Upper lobe of left lung (tissue), 4 donors: Measurements from ENCODE around the gene ZNF214.

Experiments used
- EP300 ChIP-seq, 4 donors: sonication (generic); formaldehyde crosslinking; IDR thresholded peaks; one replicate each; pipeline ENCODE4 v1.5.1; 2017; ENCODE audit warnings: antibody characterized with exemption in 4 of 4, control low read depth in 2 of 4
- POLR2A ChIP-seq, 4 donors: fragments of 450-650 bp; IDR thresholded peaks; one replicate each; pipeline ENCODE4 v1.5.1; 2016 to 2017; ENCODE audit warnings: antibody characterized with exemption in 4 of 4, mild to moderate bottlenecking in 2 of 4
- POLR2AphosphoS5 ChIP-seq, 2 donors: sonication (generic); formaldehyde crosslinking; IDR thresholded peaks; one replicate each; pipeline ENCODE4 v1.5.1; 2017; ENCODE audit warnings: antibody characterized with exemption in 2 of 2
- TF ChIP-seq, protein P1 (sequence below), 6 experiments: fragments of 450-650 bp in 4 of 6; fragments of 200-600 bp in 2 of 6; sonication (generic) in 2 of 6; IDR thresholded peaks; one replicate each; pipeline ENCODE4 v1.5.1; 2016 to 2019; ENCODE audit warnings: antibody characterized with exemption in 6 of 6

DNA sequence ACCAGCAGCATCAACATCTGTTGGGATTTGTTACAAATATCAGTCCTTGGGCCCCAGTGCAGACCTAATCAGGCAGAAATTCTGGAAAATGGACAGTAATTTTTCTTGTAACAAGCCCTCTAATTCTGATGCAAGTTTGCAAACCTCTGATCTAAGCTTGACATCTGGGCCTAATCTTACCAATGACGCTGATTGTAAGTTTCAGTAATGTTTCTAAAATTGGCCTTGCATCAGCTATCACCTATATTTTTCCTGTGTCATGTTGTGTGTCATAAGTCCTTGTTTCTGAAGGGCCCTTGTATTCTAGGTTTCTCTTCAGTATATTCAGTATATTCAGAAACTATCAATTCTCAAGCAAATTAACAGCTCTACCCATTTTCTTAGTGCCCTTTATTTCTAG lies 57.5 kb downstream of the ZNF214 start:
- TF ChIP-seq, protein P1, sequence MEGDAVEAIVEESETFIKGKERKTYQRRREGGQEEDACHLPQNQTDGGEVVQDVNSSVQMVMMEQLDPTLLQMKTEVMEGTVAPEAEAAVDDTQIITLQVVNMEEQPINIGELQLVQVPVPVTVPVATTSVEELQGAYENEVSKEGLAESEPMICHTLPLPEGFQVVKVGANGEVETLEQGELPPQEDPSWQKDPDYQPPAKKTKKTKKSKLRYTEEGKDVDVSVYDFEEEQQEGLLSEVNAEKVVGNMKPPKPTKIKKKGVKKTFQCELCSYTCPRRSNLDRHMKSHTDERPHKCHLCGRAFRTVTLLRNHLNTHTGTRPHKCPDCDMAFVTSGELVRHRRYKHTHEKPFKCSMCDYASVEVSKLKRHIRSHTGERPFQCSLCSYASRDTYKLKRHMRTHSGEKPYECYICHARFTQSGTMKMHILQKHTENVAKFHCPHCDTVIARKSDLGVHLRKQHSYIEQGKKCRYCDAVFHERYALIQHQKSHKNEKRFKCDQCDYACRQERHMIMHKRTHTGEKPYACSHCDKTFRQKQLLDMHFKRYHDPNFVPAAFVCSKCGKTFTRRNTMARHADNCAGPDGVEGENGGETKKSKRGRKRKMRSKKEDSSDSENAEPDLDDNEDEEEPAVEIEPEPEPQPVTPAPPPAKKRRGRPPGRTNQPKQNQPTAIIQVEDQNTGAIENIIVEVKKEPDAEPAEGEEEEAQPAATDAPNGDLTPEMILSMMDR (IDR thresholded peaks at IDR 0.05), result no peak
- TF ChIP-seq POLR2AphosphoS5 (IDR thresholded peaks at IDR 0.05) (no peak), POLR2A (IDR thresholded peaks at IDR 0.05) (no peak), EP300 (IDR thresholded peaks at IDR 0.05) (no peak)
